HEK293 (cell line): Measurements from ENCODE around the gene RPL36.
A peak's percentile ranks its signal among the peaks of the same experiment; 100 is the strongest.

Experiments used
- CTCF ChIA-PET: fragments of 350-600 bp; formaldehyde crosslinking; extraction: SDS; loops from one replicate; lab custom pipeline; 2021; ENCODE audit warnings: antibody characterized with exemption; lab: Yijun Ruan, JAX
- POLR2A ChIA-PET: fragments of 300-600 bp; formaldehyde crosslinking; extraction: SDS; loops from one replicate; lab custom pipeline; 2020; ENCODE audit warnings: antibody characterized with exemption, inconsistent platforms; lab: Yijun Ruan, JAX
- H3K27ac ChIP-seq: fragments of 200-500 bp; sonication (Bioruptor generic); 2 replicates; pipeline ENCODE4 v1.5.1; 2014; ENCODE audit warnings: low read depth, low read length, control low read depth, inconsistent platforms; ENCODE audit errors: extremely low read depth
- H3K36me3 ChIP-seq, 2 experiments: fragments of 200-500 bp in 1 of 2; sonication (Bioruptor generic) in 1 of 2; 1 replicate in 1 of 2; 2 replicates in 1 of 2; pipeline ENCODE4 v1.5.1; 2014 to 2017; ENCODE audit warnings: inconsistent platforms in 2 of 2, low read length in 2 of 2; ENCODE audit not compliant: control insufficient read depth in 2 of 2, insufficient read depth in 1 of 2
- H3K4me1 ChIP-seq: fragments of 200-500 bp; sonication (Bioruptor generic); 2 replicates; pipeline ENCODE4 v1.5.1; 2014; ENCODE audit warnings: mild to moderate bottlenecking, low read length, inconsistent platforms; ENCODE audit not compliant: control insufficient read depth, insufficient read depth
- H3K4me3 ChIP-seq: 2 replicates; pipeline ENCODE4 v1.5.1; 2011; ENCODE audit warnings: low read depth, mild to moderate bottlenecking, control low read depth, low read length, moderate library complexity
- H3K9me3 ChIP-seq: fragments of 200-500 bp; sonication (Bioruptor generic); 2 replicates; pipeline ENCODE4 v1.5.1; 2014; ENCODE audit warnings: low read depth, low read length, inconsistent platforms; ENCODE audit not compliant: control insufficient read depth, insufficient read depth
- OSR2 ChIP-seq: fragments of 450-650 bp; formaldehyde crosslinking; IDR thresholded peaks from 2 replicates; pipeline ENCODE4 v1.5.1; 2016; ENCODE audit warnings: missing biosample characterization, missing genetic modification characterization
- PRDM10 ChIP-seq: fragments of 450-650 bp; formaldehyde crosslinking; IDR thresholded peaks from 2 replicates; pipeline ENCODE4 v1.5.1; 2016; ENCODE audit warnings: missing biosample characterization, missing genetic modification characterization
- ZBTB49 ChIP-seq: fragments of 450-650 bp; formaldehyde crosslinking; IDR thresholded peaks from 2 replicates; pipeline ENCODE4 v1.5.1; 2016; ENCODE audit warnings: missing biosample characterization, missing genetic modification characterization, low read depth
- ZIC2 ChIP-seq: fragments of 450-650 bp; formaldehyde crosslinking; IDR thresholded peaks from 2 replicates; pipeline ENCODE4 v1.5.1; 2016; ENCODE audit warnings: missing biosample characterization, missing genetic modification characterization
- ZNF324 ChIP-seq: fragments of 450-650 bp; formaldehyde crosslinking; IDR thresholded peaks from 2 replicates; pipeline ENCODE4 v1.5.1; 2016; ENCODE audit warnings: missing biosample characterization, missing genetic modification characterization
- ZNF777 ChIP-seq: fragments of 450-650 bp; formaldehyde crosslinking; IDR thresholded peaks from 2 replicates; pipeline ENCODE4 v1.5.1; 2017; ENCODE audit warnings: missing biosample characterization, missing genetic modification characterization, borderline replicate concordance
- ZSCAN18 ChIP-seq: fragments of 450-650 bp; formaldehyde crosslinking; IDR thresholded peaks from 2 replicates; pipeline ENCODE4 v1.5.1; 2016; ENCODE audit warnings: missing biosample characterization, missing genetic modification characterization
- TF ChIP-seq, protein P1 (sequence below): fragments of 450-650 bp; formaldehyde crosslinking; IDR thresholded peaks from 2 replicates; pipeline ENCODE4 v1.5.1; 2016; ENCODE audit warnings: missing biosample characterization, missing genetic modification characterization
- TF ChIP-seq, protein P2 (sequence below): fragments of 450-650 bp; formaldehyde crosslinking; IDR thresholded peaks from 2 replicates; pipeline ENCODE4 v1.5.1; 2016; ENCODE audit warnings: missing biosample characterization, missing genetic modification characterization

The RPL36 gene

GRCh38 chr19:5666921-5667610 lies 23.0 kb upstream of the RPL36 start:
- POLR2A ChIA-PET = interaction anchor here (1.0 kb wide), 2 partner anchors 23 to 44 kb away, joined by 5 to 7 read pairs; partner anchors contain the start of genes RPL36, SAFB and SAFB2
- Histone ChIP-seq H3K36me3 (peaks cover 39 to 84% of the 10 kb centered on the region in 2 experiments), H3K9me3 (no peaks in the 10 kb centered on the region), H3K4me3 (no peak overlapping the region), H3K27ac (no peak overlapping the region), H3K4me1 (no peaks in the 10 kb centered on the region)
- no peak for TF ChIP-seq ZSCAN18 (tag by site-specific recombination)
- no peak for TF ChIP-seq OSR2
- TF ChIP-seq, protein P1, sequence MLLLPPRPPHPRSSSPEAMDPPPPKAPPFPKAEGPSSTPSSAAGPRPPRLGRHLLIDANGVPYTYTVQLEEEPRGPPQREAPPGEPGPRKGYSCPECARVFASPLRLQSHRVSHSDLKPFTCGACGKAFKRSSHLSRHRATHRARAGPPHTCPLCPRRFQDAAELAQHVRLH (tag by site-specific recombination) = no peak
- no peak for TF ChIP-seq PRDM10 (tag by site-specific recombination)
- TF ChIP-seq ZNF324 (tag by site-specific recombination) = no peak
- no peak for TF ChIP-seq ZNF777 (tag by site-specific recombination)
- CTCF ChIA-PET = interaction anchor here (0.6 kb wide), 1 partner anchor 94 kb away, joined by 5 read pairs; no protein-coding TSS in a partner anchor

- ChIA-PET CTCF (interaction anchor here (0.6 kb wide), 1 partner anchor 53 kb away, joined by 3 read pairs; no protein-coding TSS in a partner anchor), POLR2A (interaction anchor here (1.0 kb wide), 1 partner anchor 45 kb away, joined by 7 read pairs; the partner anchor contains the start of genes SAFB and SAFB2)
- 0 out of 2 replicates have a peak overlapping the region, but pooled peaks have one; percentile 36 for H3K27ac ChIP-seq
- TF ChIP-seq, protein P2, sequence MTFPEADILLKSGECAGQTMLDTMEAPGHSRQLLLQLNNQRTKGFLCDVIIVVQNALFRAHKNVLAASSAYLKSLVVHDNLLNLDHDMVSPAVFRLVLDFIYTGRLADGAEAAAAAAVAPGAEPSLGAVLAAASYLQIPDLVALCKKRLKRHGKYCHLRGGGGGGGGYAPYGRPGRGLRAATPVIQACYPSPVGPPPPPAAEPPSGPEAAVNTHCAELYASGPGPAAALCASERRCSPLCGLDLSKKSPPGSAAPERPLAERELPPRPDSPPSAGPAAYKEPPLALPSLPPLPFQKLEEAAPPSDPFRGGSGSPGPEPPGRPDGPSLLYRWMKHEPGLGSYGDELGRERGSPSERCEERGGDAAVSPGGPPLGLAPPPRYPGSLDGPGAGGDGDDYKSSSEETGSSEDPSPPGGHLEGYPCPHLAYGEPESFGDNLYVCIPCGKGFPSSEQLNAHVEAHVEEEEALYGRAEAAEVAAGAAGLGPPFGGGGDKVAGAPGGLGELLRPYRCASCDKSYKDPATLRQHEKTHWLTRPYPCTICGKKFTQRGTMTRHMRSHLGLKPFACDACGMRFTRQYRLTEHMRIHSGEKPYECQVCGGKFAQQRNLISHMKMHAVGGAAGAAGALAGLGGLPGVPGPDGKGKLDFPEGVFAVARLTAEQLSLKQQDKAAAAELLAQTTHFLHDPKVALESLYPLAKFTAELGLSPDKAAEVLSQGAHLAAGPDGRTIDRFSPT (tag by site-specific recombination) = 0 out of 2 replicates have a peak, but pooled peaks have one; percentile 20
- TF ChIP-seq ZIC2 (tag by site-specific recombination) (peak; percentile 66), ZBTB49 (tag by site-specific recombination) (no peak)
- no peaks in the 10 kb centered on the region for H3K9me3 ChIP-seq
- no peak overlapping the region for H3K4me3 ChIP-seq
- H3K4me1 ChIP-seq = no peaks in the 10 kb centered on the region
- H3K36me3 ChIP-seq = peaks cover 31 to 78% of the 10 kb centered on the region in 2 experiments
Observed at GRCh38 chr19:5667751-5668271, 22.3 kb upstream of the RPL36 start.
